EL (cell line): ENCODE measurements around the gene C1QTNF2.

ENCODE experiments used
- DNase-seq: peaks from one replicate; pipeline ENCODE4 v3.0.0-alpha.2; 2016

Gene C1QTNF2

GRCh38 chr5:160369990-160370712 is at the start of gene C1QTNF2:
C1QTNF2 (minus strand) TSS chr5:160370626; CDS start chr5:160355011, 15,615 bp downstream.
- peak; percentile 76 for DNase-seq

- DNase-seq = no peak
Observed at GRCh38 chr5:160420331-160420610, 49.8 kb upstream of the C1QTNF2 start.

- DNase-seq = no peak
Observed at GRCh38 chr5:160419458-160420330, 49.3 kb upstream of the C1QTNF2 start.

GRCh38 chr5:160418561-160419457 is 48.4 kb upstream of the C1QTNF2 start, which contains the start of gene SLU7:
SLU7 (minus strand) TSS chr5:160419081; CDS start chr5:160415294, 3,787 bp downstream.
- peak; percentile 96 for DNase-seq

GRCh38 chr5:160399402-160400353 is 29.3 kb upstream of the C1QTNF2 start, which contains the start of gene FAM200C:
FAM200C (minus strand) TSS chr5:160400054; CDS start chr5:160395490, 4,564 bp downstream.
- peak; percentile 95 for DNase-seq

- DNase-seq = peak; percentile 29
Observed at GRCh38 chr5:160398806-160399205, 28.4 kb upstream of the C1QTNF2 start.

- DNase-seq = no peak
Observed at GRCh38 chr5:160397492-160397891, 27.1 kb upstream of the C1QTNF2 start.

GRCh38 chr5:160395111-160395510 is 24.7 kb upstream of the C1QTNF2 start:
- DNase-seq = no peak

- DNase-seq = peak; percentile 21
Observed at GRCh38 chr5:160390787-160391696, 20.6 kb upstream of the C1QTNF2 start.

GRCh38 chr5:160387445-160387844 is 17.0 kb upstream of the C1QTNF2 start:
- no peak for DNase-seq

- DNase-seq = no peak
Observed at GRCh38 chr5:160385496-160385895, 15.1 kb upstream of the C1QTNF2 start.

- no peak for DNase-seq
Observed at GRCh38 chr5:160384681-160385080, 14.3 kb upstream of the C1QTNF2 start.

- DNase-seq = no peak
Observed at GRCh38 chr5:160382346-160382745, 11.9 kb upstream of the C1QTNF2 start.

GRCh38 chr5:160380041-160380440 is 9.6 kb upstream of the C1QTNF2 start:
- no peak for DNase-seq

GRCh38 chr5:160379511-160379910 is 9.1 kb upstream of the C1QTNF2 start:
- no peak for DNase-seq

GRCh38 chr5:160378330-160378729 is 7.9 kb upstream of the C1QTNF2 start:
- no peak for DNase-seq

GRCh38 chr5:160377651-160378050 is 7.2 kb upstream of the C1QTNF2 start:
- DNase-seq = no peak

- DNase-seq = no peak
Observed at GRCh38 chr5:160376416-160376815, 6.0 kb upstream of the C1QTNF2 start.

GRCh38 chr5:160375701-160376100 is 5.3 kb upstream of the C1QTNF2 start:
- DNase-seq = no peak

- no peak for DNase-seq
Observed at GRCh38 chr5:160375166-160375565, 4.7 kb upstream of the C1QTNF2 start.

GRCh38 chr5:160371294-160371693 is 868 bp upstream of the C1QTNF2 start:
- no peak for DNase-seq
